Measurements from ENCODE around the gene FAM8A1. TPM values are rescaled to one million over a fixed set of nuclear protein-coding genes. Genes with fewer than 3 reads are reported as not detected.

FAM8A1 gene
- total RNA-seq, 5 donors from 2014 or later (not counting 1 experiment from before 2014, with no cell fraction given), result 16.1 to 21.8 (median 16.7) TPM

GRCh38 chr6:17656092-17656491 lies 56.0 kb downstream of the FAM8A1 start:
- CTCF ChIA-PET, result interaction anchor here in 1 of 2 donors (0.6 to 0.7 kb wide), 2 partner anchors 9 to 45 kb away, joined by 3 read pairs; no protein-coding TSS in a partner anchor
- Mint-ChIP-seq H3K36me3 (peaks cover 54% of the 10 kb centered on the region), H3K27ac (no peak overlapping the region), H3K27me3 (no peaks in the 10 kb centered on the region), H3K4me3 (no peak overlapping the region), H3K9me3 (no peaks in the 10 kb centered on the region), H3K4me1 (peaks cover 0 to 21% (median 18%) of the 10 kb centered on the region in 3 donors)
- Histone ChIP-seq H3K27me3 (replicated peaks in 1 of 2; ENCODE audit: control insufficient read depth in 2 of 2, extremely low read depth in 1 of 2, insufficient read depth in 2 of 2, low read length in 1 of 2) (no peaks in the 10 kb centered on the region), H3K4me1 (ENCODE audit: control insufficient read depth in 1 of 2, extremely low read depth in 1 of 2, insufficient read depth in 2 of 2, low read length in 2 of 2) (peaks cover 0 to under 1% of the 10 kb centered on the region in 2 experiments), H3K4me3 (ENCODE audit: control insufficient read depth in 1 of 2, extremely low read depth in 1 of 2, low read length in 1 of 2) (no peak overlapping the region), H3K36me3 (ENCODE audit: control insufficient read depth in 2 of 2, extremely low read depth in 1 of 2, insufficient read depth in 1 of 2, low read length in 1 of 2) (peaks cover 3 to 51% of the 10 kb centered on the region in 2 donors), H3K9me3 (no peaks in the 10 kb centered on the region), H3K27ac (ENCODE audit: low read length) (no peak overlapping the region)
- POLR2A ChIA-PET, result no interaction called here
- no CpG with 5 or more reads among the region's 1 CpG for WGBS (ENCODE audit: insufficient coverage)
- DNase-seq (peak in 1 of 35 experiments; percentile 15), ATAC-seq (replicated peaks in 1 of 4) (no peak)

GRCh38 chr6:17656644-17657043 lies 56.5 kb downstream of the FAM8A1 start:
- DNase-seq (no peak), ATAC-seq (replicated peaks in 1 of 4) (no peak)
- Mint-ChIP-seq H3K27ac (no peak overlapping the region), H3K27me3 (no peaks in the 10 kb centered on the region), H3K36me3 (peaks cover 58% of the 10 kb centered on the region), H3K9me3 (no peaks in the 10 kb centered on the region), H3K4me1 (peaks cover 0 to 22% (median 18%) of the 10 kb centered on the region in 3 donors), H3K4me3 (no peak overlapping the region)
- Histone ChIP-seq H3K4me1 (ENCODE audit: control insufficient read depth in 1 of 2, extremely low read depth in 1 of 2, insufficient read depth in 2 of 2, low read length in 2 of 2) (no peaks in the 10 kb centered on the region), H3K27me3 (replicated peaks in 1 of 2; ENCODE audit: control insufficient read depth in 2 of 2, extremely low read depth in 1 of 2, insufficient read depth in 2 of 2, low read length in 1 of 2) (no peaks in the 10 kb centered on the region), H3K27ac (ENCODE audit: low read length) (no peak overlapping the region), H3K36me3 (ENCODE audit: control insufficient read depth in 2 of 2, extremely low read depth in 1 of 2, insufficient read depth in 1 of 2, low read length in 1 of 2) (peaks cover 3 to 53% of the 10 kb centered on the region in 2 donors), H3K4me3 (ENCODE audit: control insufficient read depth in 1 of 2, extremely low read depth in 1 of 2, low read length in 1 of 2) (no peak overlapping the region), H3K9me3 (no peaks in the 10 kb centered on the region)
- POLR2A ChIA-PET, result interaction anchor here in 1 of 2 donors (0.6 kb wide), 1 partner anchor 42 kb away, joined by 6 read pairs; no protein-coding TSS in a partner anchor
- CTCF ChIA-PET, result interaction anchor here in 1 of 2 donors (0.9 kb wide), 1 partner anchor 22 kb away, joined by 3 read pairs; no protein-coding TSS in a partner anchor
- 100% methylated on average over 2 of the region's 3 CpGs for WGBS (ENCODE audit: insufficient coverage)

Other genes with a start within 250 kb of the FAM8A1 start
- under 1 TPM in 1 of 5 donors, not detected in 4; 0.20 TPM for gene CAP2, start 206.7 kb upstream of the FAM8A1 start, total RNA-seq
- 10 to 100 TPM; 46.4 to 58.5 (median 54.2) TPM for gene NUP153, start 106.6 kb downstream of the FAM8A1 start, total RNA-seq

Data from T-cell (primary cell).